Fibroblast of lung (primary cell): ENCODE results near the gene CWC15. TPM values are rescaled to one million over a fixed set of nuclear protein-coding genes. Genes with fewer than 3 reads are reported as not detected.
"Not testable (repeated sequence)": the region's sequence is repeated elsewhere in the genome, so short reads cannot be mapped to it uniquely, and the experiment has no call there.

Experiments
- DNase-seq, 2 donors: peaks; one replicate each; pipeline versions ENCODE4 v3.0.0 to v3.0.0-alpha.2; 2010; ENCODE audit warnings: low read depth in 2 of 2
- H2AFZ ChIP-seq: 2 replicates; pipeline ENCODE4 v1.5.1; 2012; ENCODE audit warnings: low read length, control low read depth, inconsistent platforms
- H3K27ac ChIP-seq: 2 replicates; pipeline ENCODE4 v1.5.1; 2011; ENCODE audit warnings: low read length, control low read depth; ENCODE audit not compliant: insufficient read depth
- H3K27me3 ChIP-seq: 2 replicates; pipeline ENCODE4 v1.5.1; 2011; ENCODE audit warnings: mild to moderate bottlenecking, low read length; ENCODE audit not compliant: control insufficient read depth, insufficient read depth
- H3K36me3 ChIP-seq: 2 replicates; pipeline ENCODE4 v1.5.1; 2011; ENCODE audit warnings: low read length; ENCODE audit not compliant: control insufficient read depth, insufficient read depth
- H3K4me1 ChIP-seq: 2 replicates; pipeline ENCODE4 v1.5.1; 2011; ENCODE audit warnings: low read length; ENCODE audit not compliant: control insufficient read depth, insufficient read depth; ENCODE audit errors: extremely low read depth
- H3K4me2 ChIP-seq: 2 replicates; pipeline ENCODE4 v1.5.1; 2011; ENCODE audit warnings: low read length, control low read depth; ENCODE audit not compliant: insufficient read depth; ENCODE audit errors: extremely low read depth
- H3K4me3 ChIP-seq, 4 experiments: fragments of 200-600 bp in 1 of 4; sonication (generic) in 1 of 4; replicated peaks in 1 of 4; 2 replicates each; pipeline ENCODE4 v1.5.1; 2011 to 2016; ENCODE audit warnings: low read length in 4 of 4, low read depth in 3 of 4, mild to moderate bottlenecking in 3 of 4, control low read depth in 2 of 4, inconsistent platforms in 1 of 4, mixed read lengths in 1 of 4; ENCODE audit not compliant: insufficient read depth in 1 of 4; ENCODE audit errors: control extremely low read depth in 1 of 4
- H3K79me2 ChIP-seq: 2 replicates; pipeline ENCODE4 v1.5.1; 2012; ENCODE audit warnings: mild to moderate bottlenecking, low read length, inconsistent platforms; ENCODE audit not compliant: control insufficient read depth, insufficient read depth
- H3K9ac ChIP-seq: 2 replicates; pipeline ENCODE4 v1.5.1; 2011; ENCODE audit warnings: mild to moderate bottlenecking, low read length, control low read depth; ENCODE audit not compliant: insufficient read depth
- H3K9me3 ChIP-seq: 2 replicates; pipeline ENCODE4 v1.5.1; 2012; ENCODE audit warnings: low read depth, low read length; ENCODE audit not compliant: control insufficient read depth, insufficient read depth
- H4K20me1 ChIP-seq: 2 replicates; pipeline ENCODE4 v1.5.1; 2011; ENCODE audit warnings: low read length; ENCODE audit not compliant: control insufficient read depth, insufficient read depth; ENCODE audit errors: extremely low read depth
- EZH2 ChIP-seq: IDR thresholded peaks from 2 replicates; pipeline ENCODE4 v1.5.1; 2012; ENCODE audit warnings: low read length, control low read depth, mild to moderate bottlenecking; ENCODE audit errors: missing control alignments
- polyA plus RNA-seq, 2 donors: library from polyadenylated mRNA; depleted of rRNA in 1 of 2; stranded (reverse) in 1 of 2; unstranded in 1 of 2; fragments of >200 nt; gene quantifications; 2 replicates each; pipeline ENCODE4 v1.2.1, GENCODE V29; 2011 to 2012; ENCODE audit warnings: missing spikeins in 1 of 2
- total RNA-seq: library from RNA; depleted of rRNA; stranded (reverse); fragments of >200 nt; gene quantifications from 2 replicates; pipeline ENCODE4 v1.2.1, GENCODE V29; 2014
- TF ChIP-seq, protein P1 (sequence below), 2 donors: IDR thresholded peaks in 1 of 2; conservative IDR thresholded peaks in 1 of 2; 1 replicate in 1 of 2; 2 replicates in 1 of 2; pipeline ENCODE4 v1.5.1; 2011 to 2012; ENCODE audit warnings: low read length in 2 of 2, control low read depth in 1 of 2, inconsistent platforms in 1 of 2, low read depth in 1 of 2, mild to moderate bottlenecking in 1 of 2

Gene CWC15
- total and polyA plus RNA-seq, 2 donors (not counting 1 experiment from before 2014, with no cell fraction given) = 42.1 to 51.4 TPM

DNA sequence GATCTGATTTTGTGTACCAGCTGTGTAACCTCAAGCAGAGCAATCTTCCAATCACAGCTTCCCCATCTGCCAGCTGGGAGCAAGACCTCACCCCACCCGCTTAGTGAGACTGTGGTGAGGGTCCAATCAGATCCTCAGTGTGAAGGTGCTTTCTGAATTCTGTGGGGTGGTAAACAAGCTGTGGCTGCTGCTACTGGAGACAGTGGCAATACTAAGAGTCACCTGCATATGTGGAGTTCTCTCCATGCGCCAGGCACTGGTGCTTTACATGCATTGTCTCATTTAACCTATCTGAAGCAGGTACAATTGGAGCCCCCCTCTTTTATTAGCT, 50.4 kb downstream of the CWC15 start:
- Histone ChIP-seq H3K27ac (no peak overlapping the region), H3K4me2 (no peak overlapping the region), H4K20me1 (no peaks in the 10 kb centered on the region), H3K9ac (no peak overlapping the region), H3K4me3 (no peak overlapping the region), H3K36me3 (no peaks in the 10 kb centered on the region), H2AFZ (no peak overlapping the region), H3K9me3 (no peaks in the 10 kb centered on the region), H3K27me3 (no peaks in the 10 kb centered on the region), H3K79me2 (no peaks in the 10 kb centered on the region), H3K4me1 (peaks cover 32% of the 10 kb centered on the region)
- DNase-seq = no peak
- TF ChIP-seq, protein P1, sequence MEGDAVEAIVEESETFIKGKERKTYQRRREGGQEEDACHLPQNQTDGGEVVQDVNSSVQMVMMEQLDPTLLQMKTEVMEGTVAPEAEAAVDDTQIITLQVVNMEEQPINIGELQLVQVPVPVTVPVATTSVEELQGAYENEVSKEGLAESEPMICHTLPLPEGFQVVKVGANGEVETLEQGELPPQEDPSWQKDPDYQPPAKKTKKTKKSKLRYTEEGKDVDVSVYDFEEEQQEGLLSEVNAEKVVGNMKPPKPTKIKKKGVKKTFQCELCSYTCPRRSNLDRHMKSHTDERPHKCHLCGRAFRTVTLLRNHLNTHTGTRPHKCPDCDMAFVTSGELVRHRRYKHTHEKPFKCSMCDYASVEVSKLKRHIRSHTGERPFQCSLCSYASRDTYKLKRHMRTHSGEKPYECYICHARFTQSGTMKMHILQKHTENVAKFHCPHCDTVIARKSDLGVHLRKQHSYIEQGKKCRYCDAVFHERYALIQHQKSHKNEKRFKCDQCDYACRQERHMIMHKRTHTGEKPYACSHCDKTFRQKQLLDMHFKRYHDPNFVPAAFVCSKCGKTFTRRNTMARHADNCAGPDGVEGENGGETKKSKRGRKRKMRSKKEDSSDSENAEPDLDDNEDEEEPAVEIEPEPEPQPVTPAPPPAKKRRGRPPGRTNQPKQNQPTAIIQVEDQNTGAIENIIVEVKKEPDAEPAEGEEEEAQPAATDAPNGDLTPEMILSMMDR (conservative IDR thresholded peaks at IDR 0.05 in 1 of 2, IDR thresholded peaks at IDR 0.05 in 1 of 2; ENCODE audit: low read depth in 1 of 2, low read length in 2 of 2) = no peak

DNA sequence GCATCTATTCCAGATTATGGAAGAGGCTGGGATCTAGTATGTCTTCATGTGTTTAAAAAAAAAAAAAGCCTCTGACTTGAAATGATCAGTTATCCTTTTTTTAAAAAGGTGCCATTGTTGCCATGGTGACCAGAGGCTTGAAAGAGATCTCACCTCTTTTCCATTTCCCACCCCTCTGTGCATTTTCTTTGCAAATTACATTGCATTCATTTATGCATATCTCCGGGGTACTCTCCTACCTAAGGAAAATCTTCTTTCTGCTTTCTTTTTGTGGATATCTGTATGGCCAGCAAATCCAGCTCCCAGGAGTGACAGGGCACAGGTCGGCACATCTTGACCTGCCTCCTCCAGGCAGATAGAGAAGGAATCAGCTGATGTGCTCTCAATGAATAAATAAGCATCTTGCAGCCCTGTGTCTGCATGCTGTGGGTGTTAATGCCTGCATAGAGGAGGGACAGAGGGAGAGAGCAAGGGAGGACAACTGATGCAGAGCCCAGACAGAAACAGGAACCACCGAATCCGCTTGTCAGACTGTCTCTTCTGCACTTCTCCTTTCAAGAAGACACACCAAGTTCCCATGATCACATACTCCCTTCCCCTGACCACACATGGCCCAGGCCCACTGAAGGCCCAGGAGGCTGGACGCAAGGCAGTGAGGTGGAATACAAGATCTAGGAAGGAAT, 50.9 kb downstream of the CWC15 start:
- no peaks in the 10 kb centered on the region for H3K36me3 ChIP-seq
- no peak for DNase-seq
- no peaks in the 10 kb centered on the region for H3K9me3 ChIP-seq
- no peak overlapping the region for H2AFZ ChIP-seq
- no peaks in the 10 kb centered on the region for H3K79me2 ChIP-seq
- no peak overlapping the region for H3K27ac ChIP-seq
- no peak for TF ChIP-seq EZH2
- TF ChIP-seq, protein P1 (conservative IDR thresholded peaks at IDR 0.05 in 1 of 2, IDR thresholded peaks at IDR 0.05 in 1 of 2; ENCODE audit: low read depth in 1 of 2, low read length in 2 of 2) = no peak
- no peaks in the 10 kb centered on the region for H4K20me1 ChIP-seq
- H3K9ac ChIP-seq = no peak overlapping the region
- no peak overlapping the region for H3K4me2 ChIP-seq
- no peak overlapping the region for H3K4me3 ChIP-seq
- H3K27me3 ChIP-seq = no peaks in the 10 kb centered on the region
- H3K4me1 ChIP-seq = peaks cover 27% of the 10 kb centered on the region

DNA sequence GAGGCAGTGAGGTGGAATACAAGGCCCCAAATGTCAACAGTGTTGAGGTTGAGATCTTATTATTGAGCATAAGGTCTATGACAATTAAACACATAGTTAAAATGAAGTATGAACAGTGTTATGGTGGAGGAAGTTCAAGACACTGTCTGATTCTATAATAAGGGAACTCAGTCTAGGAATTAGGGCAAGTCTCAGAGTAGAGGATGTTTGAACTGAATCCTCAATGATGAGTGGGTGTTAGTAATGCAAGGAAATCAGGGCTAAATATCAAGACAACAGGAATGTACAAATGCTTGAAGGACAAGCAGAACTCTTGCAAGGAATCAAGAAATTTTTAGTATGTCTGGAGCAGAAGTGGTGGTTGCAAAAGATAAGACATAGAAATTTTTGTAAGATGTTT, 53.0 kb downstream of the CWC15 start:
- H3K4me1 ChIP-seq = peaks cover 13% of the 10 kb centered on the region
- H4K20me1 ChIP-seq = no peaks in the 10 kb centered on the region
- no peak overlapping the region for H3K4me2 ChIP-seq
- no peak for DNase-seq
- no peak overlapping the region for H3K9ac ChIP-seq
- no peaks in the 10 kb centered on the region for H3K36me3 ChIP-seq
- H3K4me3 ChIP-seq = no peak overlapping the region
- H2AFZ ChIP-seq = no peak overlapping the region
- H3K27me3 ChIP-seq = no peaks in the 10 kb centered on the region
- no peaks in the 10 kb centered on the region for H3K9me3 ChIP-seq
- TF ChIP-seq, protein P1 (conservative IDR thresholded peaks at IDR 0.05 in 1 of 2, IDR thresholded peaks at IDR 0.05 in 1 of 2; ENCODE audit: low read depth in 1 of 2, low read length in 2 of 2) = no peak
- TF ChIP-seq EZH2 = no peak
- no peaks in the 10 kb centered on the region for H3K79me2 ChIP-seq
- H3K27ac ChIP-seq = no peak overlapping the region

DNA sequence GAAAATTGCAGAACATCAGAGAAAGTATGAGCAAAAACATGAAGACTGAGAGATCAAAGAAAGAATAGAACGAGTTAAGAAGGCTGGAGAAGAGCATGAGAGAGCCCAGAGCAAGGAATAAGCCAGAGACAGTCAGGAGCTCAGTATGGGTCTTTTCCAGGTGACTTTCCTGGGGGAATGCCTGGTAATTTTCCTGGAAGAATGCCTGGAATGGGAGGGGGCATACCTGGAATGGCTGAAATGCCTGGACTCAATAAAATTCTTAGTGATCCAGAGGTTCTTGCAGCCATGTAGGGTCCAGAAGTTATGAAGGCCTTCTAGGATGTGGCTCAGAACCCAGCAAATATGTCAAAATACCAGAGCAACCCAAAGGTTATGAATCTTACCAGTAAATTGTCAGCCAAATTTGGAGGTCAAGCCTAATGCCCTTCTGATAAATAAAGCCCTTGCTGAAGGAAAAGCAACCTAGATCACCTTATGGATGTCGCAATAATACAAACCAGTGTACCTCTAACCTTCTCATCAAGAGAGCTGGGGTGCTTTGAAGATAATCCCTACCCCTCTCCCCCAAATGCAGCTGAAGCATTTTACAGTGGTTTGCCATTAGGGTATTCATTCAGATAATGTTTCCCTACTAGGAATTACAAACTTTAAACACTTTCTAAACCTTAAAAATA, 59.5 kb downstream of the CWC15 start:
- not testable (repeated sequence) for H3K27me3 ChIP-seq, DNase-seq, H3K4me3 ChIP-seq, H3K9ac ChIP-seq, H3K27ac ChIP-seq, H2AFZ ChIP-seq, H4K20me1 ChIP-seq, H3K9me3 ChIP-seq, H3K79me2 ChIP-seq, H3K4me1 ChIP-seq, H3K4me2 ChIP-seq, H3K36me3 ChIP-seq
